Adrenal gland (tissue), 12 donors: ENCODE measurements around the gene RHOB. TPM values are rescaled to one million over a fixed set of nuclear protein-coding genes. Genes with fewer than 3 reads are reported as not detected.
"Not testable (repeated sequence)": the region's sequence is repeated elsewhere in the genome, so short reads cannot be mapped to it uniquely, and the experiment has no call there.

Experiments used
- DNase-seq, 7 donors: peaks; one replicate each; pipeline ENCODE4 v3.0.0-alpha.2; 2019 to 2020
- H3K27ac ChIP-seq, 5 donors: fragments of 200-600 bp; sonication (generic) in 4 of 5; 1 replicate in 3 of 5; 2 replicates in 2 of 5; pipeline versions ENCODE4 v1.5.1 to v1.8.0; 2016 to 2020; ENCODE audit warnings: mild to moderate bottlenecking in 1 of 5
- H3K27me3 ChIP-seq: fragments of 200-600 bp; 2 replicates; pipeline ENCODE4 v1.8.0; 2021
- H3K36me3 ChIP-seq, 2 donors: fragments of 200-600 bp; replicated peaks in 1 of 2; 1 replicate in 1 of 2; 2 replicates in 1 of 2; pipeline versions ENCODE4 v1.5.1 to v1.8.0; 2018 to 2022
- H3K4me1 ChIP-seq, 2 donors: fragments of 200-600 bp; replicated peaks in 1 of 2; 1 replicate in 1 of 2; 2 replicates in 1 of 2; pipeline versions ENCODE4 v1.5.1 to v1.8.0; 2018 to 2021
- H3K4me3 ChIP-seq, 4 donors: fragments of 200-600 bp; sonication (generic) in 3 of 4; one replicate each; pipeline ENCODE4 v1.5.1; 2016 to 2018
- H3K9me3 ChIP-seq, 3 donors: fragments of 200-600 bp; sonication (generic) in 1 of 3; replicated peaks in 1 of 3; 1 replicate in 2 of 3; 2 replicates in 1 of 3; pipeline versions ENCODE4 v1.5.1 to v1.8.0; 2016 to 2021
- CTCF ChIP-seq, 6 experiments: fragments of 450-650 bp in 4 of 6; fragments of 200-600 bp in 2 of 6; sonication (generic) in 1 of 6; IDR thresholded peaks; 1 replicate in 5 of 6; 2 replicates in 1 of 6; pipeline versions ENCODE4 v1.5.1 to v1.8.0; 2016 to 2021; ENCODE audit warnings: antibody characterized with exemption in 6 of 6, mild to moderate bottlenecking in 2 of 6, moderate library complexity in 1 of 6
- POLR2A ChIP-seq, 2 donors: fragments of 450-650 bp; IDR thresholded peaks; one replicate each; pipeline ENCODE4 v1.6.1; 2017; ENCODE audit warnings: antibody characterized with exemption in 2 of 2, mild to moderate bottlenecking in 2 of 2, moderate library complexity in 1 of 2
- WGBS, 4 donors: extraction: QIAGEN DNeasy Blood & Tissue Kit in 2 of 4; methylation state at CpG; one replicate each; pipeline versions ENCODE4 v1.1.5 to v1.1.7; 2013 to 2017; 5-methylcytosine and 5-hydroxymethylcytosine counted together
- intact Hi-C, 2 donors: fragments of 100-400 bp; cut with DNase I; formaldehyde crosslinking; loops; one replicate each; pipeline versions ENCODE4 v1.14.1 to v1.15.0; 2022 to 2023
- polyA plus RNA-seq, 3 donors: library from polyadenylated mRNA; stranded (reverse); fragments of 200-250 nt in 2 of 3; fragments of 350-450 nt in 1 of 3; fragmentation: Illumina TruSeq in 1 of 3; extraction: RNeasy Lipid Tissue Mini Kit (QIAGEN cat#74804) in 1 of 3; gene quantifications; one replicate each; pipeline ENCODE4 v1.2.3, GENCODE V29; 2013 to 2014
- total RNA-seq, 9 donors: library from RNA; depleted of rRNA in 4 of 9; stranded (reverse); fragments of >200 nt in 4 of 9; fragments of 120-200 nt in 1 of 9; fragmentation: NEBNext Ultra II Directional in 1 of 9; extraction: Animal tissue kit (Norgen Biotek cat#: 25700) in 1 of 9; gene quantifications; one replicate each; pipeline versions ENCODE4 v1.1.0 to v1.2.4, GENCODE V29; 2013 to 2023
- donor health status: healthy with polysubstance abuse.
- donor health status: Bipolar disorder and iron deficiency.
- donor health status: DM: yes; HTN: yes; CAD: no.
- donor health status: DM: no; HTN: no; CAD: no.
- donor health status: DM: no; HTN: no; CAD: no.
- donor health status: DM: yes; HTN: yes; CAD: no.

The RHOB gene
- total and polyA plus RNA-seq, 12 donors: 130 to 1,281 (median 417) TPM

DNA sequence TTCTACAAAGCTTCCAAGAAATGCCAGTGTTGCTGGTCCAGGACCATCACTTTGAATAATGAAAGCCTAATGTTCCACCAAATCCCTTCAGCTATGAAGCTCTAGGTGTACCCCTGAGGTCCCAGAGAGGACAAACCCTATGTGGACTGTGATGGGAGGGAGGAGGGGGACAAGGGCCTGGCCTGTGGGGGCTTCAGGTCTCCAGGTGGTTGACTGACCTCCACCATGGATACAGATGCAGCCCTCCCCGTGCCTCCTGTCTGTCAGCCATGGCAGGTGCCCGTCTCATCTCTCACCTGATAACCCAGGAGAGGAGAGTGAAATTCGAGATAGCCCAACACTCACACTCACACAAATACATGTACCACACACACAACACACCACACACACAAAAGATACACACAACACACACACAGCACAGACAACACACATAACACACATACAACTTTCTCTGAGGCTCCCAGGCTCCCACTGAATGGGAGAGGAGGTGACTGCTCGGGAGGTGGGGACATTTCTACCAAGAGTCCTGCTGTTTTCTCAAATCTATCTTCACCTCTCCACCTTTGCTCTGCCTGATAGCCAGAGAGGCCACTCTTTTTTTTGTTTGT is 12.8 kb upstream of the RHOB start:
- H3K4me1 ChIP-seq: peaks cover 4 to 11% of the 10 kb centered on the region in 2 donors
- H3K27me3 ChIP-seq: no peaks in the 10 kb centered on the region
- H3K36me3 ChIP-seq: no peaks in the 10 kb centered on the region
- peak in 2 of 7 donors; percentile 13 to 38 for DNase-seq
- H3K4me3 ChIP-seq: no peak overlapping the region
- intact Hi-C loops: no loop called here
- no peaks in the 10 kb centered on the region for H3K9me3 ChIP-seq
- no peak for TF ChIP-seq POLR2A (IDR thresholded peaks at IDR 0.05)
- no peak for TF ChIP-seq CTCF (IDR thresholded peaks at IDR 0.05)
- 80 to 100% (median 93%) methylated on average over 4 of the region's 4 CpGs for WGBS, 4 donors
- no peak overlapping the region for H3K27ac ChIP-seq

DNA sequence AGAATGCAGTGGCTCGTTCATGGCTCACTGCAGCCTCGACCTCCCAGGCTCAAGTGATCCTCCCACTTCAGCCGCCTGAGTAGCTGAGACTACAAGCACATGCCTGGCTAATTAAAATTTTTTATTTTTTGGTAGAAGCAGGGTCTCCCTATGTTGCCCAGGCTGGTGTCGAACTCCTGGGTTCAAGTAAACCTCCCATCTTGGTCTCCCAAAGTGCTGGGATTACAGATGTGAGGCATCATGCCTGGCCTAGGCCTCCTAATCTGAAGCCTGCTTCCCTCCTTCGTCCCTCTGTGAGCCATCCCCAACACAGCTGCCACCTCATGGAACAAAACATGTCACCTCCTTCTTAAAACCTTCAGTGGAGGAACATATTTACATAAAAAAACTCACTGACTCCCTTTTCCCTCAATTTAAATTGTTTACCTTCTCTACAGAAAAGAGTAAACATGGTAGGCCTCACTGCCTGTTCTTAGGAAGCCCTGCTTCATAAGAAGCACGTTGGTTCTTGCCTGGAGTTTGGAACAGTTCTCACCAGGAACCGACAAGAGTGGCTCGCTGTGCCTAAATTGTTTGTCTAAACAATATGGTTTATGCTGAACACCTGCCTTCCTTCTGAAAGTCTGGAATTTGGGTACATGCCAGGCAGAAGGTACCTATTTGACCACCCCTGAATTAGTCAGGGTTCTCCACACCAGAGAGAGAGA is 12.1 kb upstream of the RHOB start:
- peak in 1 of 7 donors; percentile 8 for DNase-seq
- intact Hi-C loops: no loop called here
- Histone ChIP-seq H3K36me3 (no peaks in the 10 kb centered on the region), H3K27ac (no peak overlapping the region), H3K4me1 (peaks cover 4 to 14% of the 10 kb centered on the region in 2 donors), H3K27me3 (no peaks in the 10 kb centered on the region), H3K9me3 (no peaks in the 10 kb centered on the region), H3K4me3 (no peak overlapping the region)
- TF ChIP-seq POLR2A (IDR thresholded peaks at IDR 0.05) (no peak), CTCF (IDR thresholded peaks at IDR 0.05) (no peak)
- 89 to 93% (median 92%) methylated on average over 8 of the region's 8 CpGs for WGBS, 4 donors

DNA sequence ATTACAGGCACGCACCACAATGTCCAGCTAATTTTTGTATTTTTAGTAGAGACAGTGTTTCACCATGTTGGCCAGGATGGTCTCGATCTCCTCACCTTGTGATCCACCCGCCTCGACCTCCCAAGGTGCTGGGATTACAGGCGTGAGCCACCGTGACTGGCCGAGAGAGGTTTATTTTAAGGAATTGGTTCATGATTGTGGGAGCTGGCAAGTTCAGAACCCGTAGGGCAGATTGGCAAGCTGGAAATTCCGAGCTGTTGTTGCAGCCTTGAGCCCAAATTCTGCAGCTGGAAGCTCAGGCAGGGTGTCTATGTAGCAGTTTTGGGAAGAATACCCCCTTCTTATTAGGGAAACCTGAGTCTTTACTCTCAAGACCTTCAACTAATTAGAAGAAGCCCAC is 11.4 kb upstream of the RHOB start:
- H3K36me3 ChIP-seq, H3K9me3 ChIP-seq: not testable (repeated sequence)

DNA sequence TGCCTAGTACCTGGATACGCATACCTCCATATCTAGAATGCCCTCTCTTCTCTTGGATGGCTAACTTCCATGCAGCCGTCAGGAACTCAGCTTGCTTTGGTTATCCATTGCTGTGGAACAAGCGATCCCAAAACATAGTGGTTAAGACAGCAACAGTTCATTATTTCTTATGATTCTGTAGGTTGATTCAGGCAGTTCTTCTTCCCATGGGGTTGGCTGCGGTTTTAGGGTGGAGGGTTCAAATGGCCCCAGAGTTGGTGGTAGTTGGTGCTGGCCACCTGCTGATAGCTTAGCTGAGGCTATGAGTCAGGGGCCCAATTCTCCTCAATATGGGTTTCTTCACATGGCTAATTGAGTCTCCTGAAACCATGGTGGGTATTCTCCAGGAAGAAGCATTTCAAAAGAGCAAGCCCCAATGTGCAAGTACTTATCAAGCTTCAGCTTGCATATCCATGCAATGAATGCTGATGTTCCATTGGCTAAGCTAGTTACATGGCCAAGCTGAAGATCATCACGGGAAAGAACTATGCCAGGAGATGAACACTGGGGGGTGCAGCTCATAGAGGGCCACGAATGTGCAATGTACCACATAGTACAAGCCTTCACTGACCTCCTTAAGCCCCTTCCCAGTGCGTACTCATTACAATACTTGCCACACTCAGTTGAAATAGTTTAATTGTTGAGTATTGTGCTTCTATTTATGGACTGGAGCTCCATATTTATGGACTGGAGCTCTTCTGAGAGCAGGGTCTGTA is 10.0 kb upstream of the RHOB start:
- Histone ChIP-seq H3K4me3 (no peak overlapping the region), H3K36me3 (no peaks in the 10 kb centered on the region), H3K27ac (no peak overlapping the region), H3K27me3 (no peaks in the 10 kb centered on the region), H3K4me1 (peaks cover 4 to 14% of the 10 kb centered on the region in 2 donors), H3K9me3 (no peaks in the 10 kb centered on the region)
- intact Hi-C loops: no loop called here
- TF ChIP-seq CTCF (IDR thresholded peaks at IDR 0.05) (no peak), POLR2A (IDR thresholded peaks at IDR 0.05) (no peak)
- 86 to 94% (median 91%) methylated on average over 7 of the region's 7 CpGs for WGBS, 4 donors
- DNase-seq: peak in 1 of 7 donors; percentile 21

More for the DNA sequence above, 11.4 kb upstream of the RHOB start:
- H3K27ac ChIP-seq, H3K27me3 ChIP-seq, H3K4me3 ChIP-seq, intact Hi-C loops: not testable (repeated sequence)
- peaks cover 4 to 14% of the 10 kb centered on the region in 2 donors for H3K4me1 ChIP-seq
- DNase-seq: peak in 1 of 7 donors; percentile 6
- 86 to 91% (median 89%) methylated on average over 9 of the region's 9 CpGs for WGBS, 4 donors
